ENCODE measurements around the gene TMEM248. TPM values are rescaled to one million over a fixed set of nuclear protein-coding genes. Genes with fewer than 3 reads are reported as not detected.
"Not testable (repeated sequence)": the region's sequence is repeated elsewhere in the genome, so short reads cannot be mapped to it uniquely, and the experiment has no call there.

Gene TMEM248
- total RNA-seq, 1 experiment from 2014 or later, result 60.4 TPM

- no peak for DNase-seq (ENCODE audit: low spot score)
- no peak for ATAC-seq
- H3K27ac Mint-ChIP-seq, result no peak overlapping the region
- 0 out of 2 replicates have a peak, but pooled peaks cover 4% of the 10 kb centered on the region for H3K9me3 Mint-ChIP-seq
- no peak overlapping the region for H3K4me3 Mint-ChIP-seq
- no peaks in the 10 kb centered on the region for H3K27me3 Mint-ChIP-seq (ENCODE audit: low read depth)
- ChIA-PET POLR2A (interaction anchor here (0.5 kb wide), 1 partner anchor 799 kb away, joined by 3 read pairs; the partner anchor contains the start of gene CRCP), CTCF (interaction anchor here (0.5 to 3.2 kb wide), 3 partner anchors 8 to 21 kb away, joined by 3 to 15 read pairs (median 3); no protein-coding TSS in a partner anchor)
- H3K4me1 Mint-ChIP-seq, result no peaks in the 10 kb centered on the region
- no peaks in the 10 kb centered on the region for H3K36me3 Mint-ChIP-seq
- no peak for TF ChIP-seq NFYB (CRISPR knock-in tag; conservative IDR thresholded peaks at IDR 0.05; ENCODE audit: low read depth)
- no peak for TF ChIP-seq SMAD4 (CRISPR knock-in tag; IDR thresholded peaks at IDR 0.05)
- no peak for TF ChIP-seq TP53 (CRISPR knock-in tag; IDR thresholded peaks at IDR 0.05)
- TF ChIP-seq RORB (CRISPR knock-in tag; IDR thresholded peaks at IDR 0.05), result no peak
- no peak for TF ChIP-seq PREB (CRISPR knock-in tag; IDR thresholded peaks at IDR 0.05; ENCODE audit: borderline replicate concordance)
- no peak for TF ChIP-seq ZNF219 (CRISPR knock-in tag; IDR thresholded peaks at IDR 0.05; ENCODE audit: borderline replicate concordance)
- TF ChIP-seq ZNF396 (CRISPR knock-in tag; IDR thresholded peaks at IDR 0.05; ENCODE audit: borderline replicate concordance), result no peak
- no peak for TF ChIP-seq SOX15 (CRISPR knock-in tag; IDR thresholded peaks at IDR 0.05)
- TF ChIP-seq ZNF263 (CRISPR knock-in tag; IDR thresholded peaks at IDR 0.05; ENCODE audit: low read depth), result no peak
- TF ChIP-seq CDX4 (CRISPR knock-in tag; IDR thresholded peaks at IDR 0.05; ENCODE audit: borderline replicate concordance), result no peak
- no peak for TF ChIP-seq JUN (CRISPR knock-in tag; IDR thresholded peaks at IDR 0.05)
- no peak for TF ChIP-seq ZNF671 (CRISPR knock-in tag; IDR thresholded peaks at IDR 0.05)
- no peak for TF ChIP-seq MAX (CRISPR knock-in tag; IDR thresholded peaks at IDR 0.05)
- no peak for TF ChIP-seq KAT7 (CRISPR knock-in tag; IDR thresholded peaks at IDR 0.05; ENCODE audit: borderline replicate concordance)
- TF ChIP-seq HMGXB4 (CRISPR knock-in tag; IDR thresholded peaks at IDR 0.05), result no peak
- TF ChIP-seq SMAD3 (CRISPR knock-in tag; IDR thresholded peaks at IDR 0.05; ENCODE audit: borderline replicate concordance), result no peak
- no peak for TF ChIP-seq ZNF121 (CRISPR knock-in tag; IDR thresholded peaks at IDR 0.05)
Measured at GRCh38 chr7:66913118-66914037, 7.6 kb upstream of the TMEM248 start.

GRCh38 chr7:66917904-66918303 lies 3.1 kb upstream of the TMEM248 start:
- H3K27me3 Mint-ChIP-seq (ENCODE audit: low read depth); POLR2A ChIA-PET; H3K4me3 Mint-ChIP-seq; H3K36me3 Mint-ChIP-seq; H3K9me3 Mint-ChIP-seq; H3K27ac Mint-ChIP-seq; ATAC-seq; CTCF ChIA-PET; DNase-seq (ENCODE audit: low spot score): not testable (repeated sequence)
- peaks cover 13% of the 10 kb centered on the region for H3K4me1 Mint-ChIP-seq

- peaks cover 13% of the 10 kb centered on the region for H3K4me1 Mint-ChIP-seq
- no peak for DNase-seq (ENCODE audit: low spot score)
- no peak overlapping the region for H3K27ac Mint-ChIP-seq
- TF ChIP-seq EMX1 (CRISPR knock-in tag; IDR thresholded peaks at IDR 0.05) (no peak), TP53 (CRISPR knock-in tag; IDR thresholded peaks at IDR 0.05) (no peak), AFF4 (CRISPR knock-in tag; IDR thresholded peaks at IDR 0.05; ENCODE audit: borderline replicate concordance) (no peak), HMGA2 (CRISPR knock-in tag; IDR thresholded peaks at IDR 0.05) (no peak), ZSCAN18 (CRISPR knock-in tag; IDR thresholded peaks at IDR 0.05) (no peak)
- ATAC-seq, result no peak
- H3K9me3 Mint-ChIP-seq, result no peaks in the 10 kb centered on the region
- peak overlapping the region; percentile 37; the same call in 1 of the 2 replicates for H3K4me3 Mint-ChIP-seq
- ChIA-PET POLR2A (no interaction called here), CTCF (no interaction called here)
- no peaks in the 10 kb centered on the region; the same call in 1 of the 2 replicates for H3K27me3 Mint-ChIP-seq (ENCODE audit: low read depth)
- H3K36me3 Mint-ChIP-seq, result peaks cover 3% of the 10 kb centered on the region; the same call in 1 of the 2 replicates
Measured at GRCh38 chr7:66919304-66919703, 1.7 kb upstream of the TMEM248 start.
